NCI-H1105 (cell line): ENCODE results near the gene STK32B.

ENCODE experiments used
- DNase-seq: peaks from one replicate; lab custom pipeline; 2025; lab: John Stamatoyannopoulos, UW

Gene STK32B

GRCh38 chr4:5069901-5070300, 18.6 kb downstream of the STK32B start:
- no peak for DNase-seq

GRCh38 chr4:5072948-5073347, 21.7 kb downstream of the STK32B start:
- DNase-seq, result no peak

GRCh38 chr4:5078009-5078408, 26.7 kb downstream of the STK32B start:
- no peak for DNase-seq

- no peak for DNase-seq
Observed at GRCh38 chr4:5079581-5079980, 28.3 kb downstream of the STK32B start.

GRCh38 chr4:5081441-5081999, 30.2 kb downstream of the STK32B start:
- DNase-seq, result no peak

- no peak for DNase-seq
Observed at GRCh38 chr4:5082376-5082775, 31.1 kb downstream of the STK32B start.

GRCh38 chr4:5084911-5085475, 33.7 kb downstream of the STK32B start:
- DNase-seq, result no peak

- DNase-seq, result no peak
Observed at GRCh38 chr4:5086535-5086934, 35.3 kb downstream of the STK32B start.

- no peak for DNase-seq
Observed at GRCh38 chr4:5096261-5096660, 45.0 kb downstream of the STK32B start.

- no peak for DNase-seq
Observed at GRCh38 chr4:5098176-5098575, 46.9 kb downstream of the STK32B start.

- DNase-seq, result no peak
Observed at GRCh38 chr4:5100336-5100735, 49.1 kb downstream of the STK32B start.

- DNase-seq, result no peak
Observed at GRCh38 chr4:5100986-5101385, 49.7 kb downstream of the STK32B start.

GRCh38 chr4:5101571-5101970, 50.3 kb downstream of the STK32B start:
- DNase-seq, result no peak

- DNase-seq, result no peak
Observed at GRCh38 chr4:5110901-5111300, 59.6 kb downstream of the STK32B start.

- DNase-seq, result no peak
Observed at GRCh38 chr4:5112333-5113095, 61.2 kb downstream of the STK32B start.

- DNase-seq, result no peak
Observed at GRCh38 chr4:5114950-5115349, 63.7 kb downstream of the STK32B start.

- no peak for DNase-seq
Observed at GRCh38 chr4:5118091-5118786, 67.0 kb downstream of the STK32B start.

- no peak for DNase-seq
Observed at GRCh38 chr4:5118994-5119835, 67.9 kb downstream of the STK32B start.

GRCh38 chr4:5120067-5120466, 68.8 kb downstream of the STK32B start:
- DNase-seq, result no peak

GRCh38 chr4:5120468-5120867, 69.2 kb downstream of the STK32B start:
- DNase-seq, result no peak

- DNase-seq, result no peak
Observed at GRCh38 chr4:5122114-5122513, 70.8 kb downstream of the STK32B start.

GRCh38 chr4:5124876-5125275, 73.6 kb downstream of the STK32B start:
- DNase-seq, result no peak
